ENCODE results near the gene JUN. TPM values are rescaled to one million over a fixed set of nuclear protein-coding genes. Genes with fewer than 3 reads are reported as not detected.

JUN gene
- total RNA-seq, 1 donor from 2014 or later: 134 TPM

- Mint-ChIP-seq H3K36me3 (ENCODE audit: unreplicated experiment) (no peaks in the 10 kb centered on the region), H3K9me3 (ENCODE audit: unreplicated experiment) (no peaks in the 10 kb centered on the region), H3K27ac (ENCODE audit: unreplicated experiment) (no peak overlapping the region), H3K27me3 (ENCODE audit: unreplicated experiment) (no peaks in the 10 kb centered on the region), H3K4me3 (ENCODE audit: unreplicated experiment) (no peak overlapping the region), H3K4me1 (ENCODE audit: unreplicated experiment) (no peaks in the 10 kb centered on the region)
- TF ChIP-seq, protein P1, sequence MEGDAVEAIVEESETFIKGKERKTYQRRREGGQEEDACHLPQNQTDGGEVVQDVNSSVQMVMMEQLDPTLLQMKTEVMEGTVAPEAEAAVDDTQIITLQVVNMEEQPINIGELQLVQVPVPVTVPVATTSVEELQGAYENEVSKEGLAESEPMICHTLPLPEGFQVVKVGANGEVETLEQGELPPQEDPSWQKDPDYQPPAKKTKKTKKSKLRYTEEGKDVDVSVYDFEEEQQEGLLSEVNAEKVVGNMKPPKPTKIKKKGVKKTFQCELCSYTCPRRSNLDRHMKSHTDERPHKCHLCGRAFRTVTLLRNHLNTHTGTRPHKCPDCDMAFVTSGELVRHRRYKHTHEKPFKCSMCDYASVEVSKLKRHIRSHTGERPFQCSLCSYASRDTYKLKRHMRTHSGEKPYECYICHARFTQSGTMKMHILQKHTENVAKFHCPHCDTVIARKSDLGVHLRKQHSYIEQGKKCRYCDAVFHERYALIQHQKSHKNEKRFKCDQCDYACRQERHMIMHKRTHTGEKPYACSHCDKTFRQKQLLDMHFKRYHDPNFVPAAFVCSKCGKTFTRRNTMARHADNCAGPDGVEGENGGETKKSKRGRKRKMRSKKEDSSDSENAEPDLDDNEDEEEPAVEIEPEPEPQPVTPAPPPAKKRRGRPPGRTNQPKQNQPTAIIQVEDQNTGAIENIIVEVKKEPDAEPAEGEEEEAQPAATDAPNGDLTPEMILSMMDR (IDR thresholded peaks at IDR 0.05): no peak
- DNase-seq (ENCODE audit: extremely low spot score, unreplicated experiment): no peak
Observed at GRCh38 chr1:58734630-58735029, 49.2 kb downstream of the JUN start.

DNA sequence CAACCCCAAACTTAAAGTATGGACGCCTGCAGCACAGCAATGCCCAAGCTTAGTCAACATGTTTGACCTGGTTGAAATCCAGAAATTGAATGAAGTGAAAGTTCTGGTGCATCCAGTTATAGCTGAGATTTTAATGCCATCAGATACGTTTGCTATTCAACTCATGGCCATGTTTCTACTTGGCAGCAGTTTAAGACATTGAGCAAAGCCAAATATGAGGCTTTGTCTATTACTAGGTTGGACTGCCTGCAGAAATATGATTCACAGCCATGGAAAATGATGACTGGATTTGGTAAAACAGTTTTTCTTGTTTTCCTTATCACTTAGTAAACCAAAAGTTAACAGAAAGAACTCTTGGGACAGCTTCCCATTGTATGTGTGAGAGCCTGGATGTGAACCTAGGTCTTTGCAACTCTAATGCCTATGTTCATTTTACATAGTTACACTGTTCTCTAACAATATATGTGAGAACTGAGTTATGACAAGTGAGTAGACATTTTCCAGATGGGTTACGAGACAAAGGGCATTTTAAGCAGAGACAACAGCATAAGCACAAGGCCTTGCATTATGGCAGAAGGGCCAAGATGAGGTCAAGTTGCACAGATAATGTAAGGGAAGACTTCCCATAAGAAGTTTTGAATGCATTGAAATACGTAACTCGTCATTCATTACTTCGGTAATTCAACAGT, 51.6 kb downstream of the JUN start:
- TF ChIP-seq, protein P1 (IDR thresholded peaks at IDR 0.05): no peak
- H3K36me3 Mint-ChIP-seq (ENCODE audit: unreplicated experiment): no peaks in the 10 kb centered on the region
- peaks cover 10% of the 10 kb centered on the region for H3K4me1 Mint-ChIP-seq (ENCODE audit: unreplicated experiment)
- DNase-seq (ENCODE audit: extremely low spot score, unreplicated experiment): no peak
- H3K27ac Mint-ChIP-seq (ENCODE audit: unreplicated experiment): no peak overlapping the region
- H3K27me3 Mint-ChIP-seq (ENCODE audit: unreplicated experiment): no peaks in the 10 kb centered on the region
- no peak overlapping the region for H3K4me3 Mint-ChIP-seq (ENCODE audit: unreplicated experiment)
- no peaks in the 10 kb centered on the region for H3K9me3 Mint-ChIP-seq (ENCODE audit: unreplicated experiment)

Other genes with a start within 250 kb of the JUN start
- 9.2 and 12.1 TPM in 2 replicates for gene OMA1, start 237.3 kb downstream of the JUN start, total RNA-seq
- gene TACSTD2, start 206.8 kb downstream of the JUN start, total RNA-seq: not detected in 2 replicates
- gene MYSM1, start 84.0 kb downstream of the JUN start, total RNA-seq: 38.6 and 39.5 TPM in 2 replicates